Measurements from ENCODE around the gene KIF23.

The KIF23 gene

DNA sequence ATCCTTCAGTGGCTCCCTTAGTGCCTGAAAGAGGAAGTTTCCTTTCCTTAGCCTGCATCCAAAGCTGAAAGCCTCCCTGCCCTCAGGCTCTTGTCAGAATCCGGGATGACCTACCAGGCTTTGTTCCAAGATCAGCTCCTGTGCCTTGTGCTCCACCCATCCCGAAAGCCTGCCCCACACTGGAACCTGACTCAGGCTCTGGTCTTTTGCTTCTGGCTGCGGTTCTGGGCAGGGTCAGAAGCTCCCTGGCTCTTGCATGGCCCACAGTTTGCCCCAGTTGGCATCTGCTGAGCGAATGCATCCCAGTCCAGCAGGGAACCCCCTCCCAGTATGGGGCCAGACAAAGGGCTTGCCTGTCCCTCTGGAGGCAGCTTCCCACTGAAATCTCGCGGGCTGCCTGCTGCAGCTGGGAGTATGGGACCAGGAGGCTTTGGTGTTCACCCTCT is 25.9 kb upstream of the KIF23 start:
- no peak overlapping the region for H3K4me3 Mint-ChIP-seq
- H3K9me3 Mint-ChIP-seq = no peaks in the 10 kb centered on the region
- H3K4me1 Mint-ChIP-seq (ENCODE audit: low read depth) = no peaks in the 10 kb centered on the region
- DNase-seq (ENCODE audit: low spot score) = no peak
- no peaks in the 10 kb centered on the region for H3K36me3 Mint-ChIP-seq (ENCODE audit: low read depth)
- no peaks in the 10 kb centered on the region for H3K27me3 Mint-ChIP-seq (ENCODE audit: low read depth)
- no peak overlapping the region for H3K27ac Mint-ChIP-seq

DNA sequence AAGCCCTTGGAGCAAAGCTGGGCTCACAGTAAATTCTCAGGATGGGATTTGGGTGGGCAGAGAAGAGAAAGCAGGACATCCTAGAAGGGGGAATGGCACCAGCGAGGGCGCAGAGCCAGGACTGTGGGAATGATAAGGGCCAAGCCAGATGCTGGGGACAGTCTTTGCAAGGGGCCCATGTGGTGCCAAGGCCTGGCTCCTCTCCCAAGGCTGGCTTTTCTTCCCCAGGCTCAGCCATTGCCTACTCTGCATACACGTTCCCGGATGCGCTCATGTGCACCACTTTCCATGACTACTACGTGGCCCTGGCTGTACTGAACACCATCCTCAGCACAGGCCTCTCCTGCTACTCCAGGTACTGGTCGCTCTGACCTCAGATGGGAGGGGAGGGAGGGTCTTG is 24.7 kb upstream of the KIF23 start:
- H3K36me3 Mint-ChIP-seq (ENCODE audit: low read depth) = no peaks in the 10 kb centered on the region
- no peak overlapping the region for H3K27ac Mint-ChIP-seq
- peaks cover 2% of the 10 kb centered on the region for H3K4me1 Mint-ChIP-seq (ENCODE audit: low read depth)
- no peaks in the 10 kb centered on the region for H3K9me3 Mint-ChIP-seq
- no peak for DNase-seq (ENCODE audit: low spot score)
- no peaks in the 10 kb centered on the region for H3K27me3 Mint-ChIP-seq (ENCODE audit: low read depth)
- no peak overlapping the region for H3K4me3 Mint-ChIP-seq

DNA sequence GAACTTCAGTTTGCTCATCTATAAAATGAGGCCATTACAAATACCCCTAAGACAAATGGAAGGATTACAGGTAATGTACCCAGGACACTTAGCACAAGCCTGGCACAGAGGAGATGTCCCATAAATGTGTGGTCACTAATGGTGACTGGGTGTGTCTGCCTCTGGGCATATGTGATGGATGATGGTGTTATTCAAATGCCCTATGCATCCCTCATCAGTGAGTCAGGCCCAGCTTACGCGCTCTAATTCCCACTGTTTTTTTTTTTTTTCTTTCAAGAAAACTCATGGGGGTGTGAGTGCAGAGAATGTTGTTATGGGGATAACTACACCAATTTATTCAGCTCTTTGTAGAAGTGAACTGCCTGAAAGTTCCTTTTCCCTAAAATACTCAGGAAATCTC is 23.6 kb upstream of the KIF23 start:
- Mint-ChIP-seq H3K36me3 (ENCODE audit: low read depth) (no peaks in the 10 kb centered on the region), H3K27me3 (ENCODE audit: low read depth) (peaks cover under 1% of the 10 kb centered on the region), H3K9me3 (no peaks in the 10 kb centered on the region), H3K27ac (no peak overlapping the region), H3K4me1 (ENCODE audit: low read depth) (peaks cover 5% of the 10 kb centered on the region), H3K4me3 (no peak overlapping the region)
- DNase-seq (ENCODE audit: low spot score) = no peak

DNA sequence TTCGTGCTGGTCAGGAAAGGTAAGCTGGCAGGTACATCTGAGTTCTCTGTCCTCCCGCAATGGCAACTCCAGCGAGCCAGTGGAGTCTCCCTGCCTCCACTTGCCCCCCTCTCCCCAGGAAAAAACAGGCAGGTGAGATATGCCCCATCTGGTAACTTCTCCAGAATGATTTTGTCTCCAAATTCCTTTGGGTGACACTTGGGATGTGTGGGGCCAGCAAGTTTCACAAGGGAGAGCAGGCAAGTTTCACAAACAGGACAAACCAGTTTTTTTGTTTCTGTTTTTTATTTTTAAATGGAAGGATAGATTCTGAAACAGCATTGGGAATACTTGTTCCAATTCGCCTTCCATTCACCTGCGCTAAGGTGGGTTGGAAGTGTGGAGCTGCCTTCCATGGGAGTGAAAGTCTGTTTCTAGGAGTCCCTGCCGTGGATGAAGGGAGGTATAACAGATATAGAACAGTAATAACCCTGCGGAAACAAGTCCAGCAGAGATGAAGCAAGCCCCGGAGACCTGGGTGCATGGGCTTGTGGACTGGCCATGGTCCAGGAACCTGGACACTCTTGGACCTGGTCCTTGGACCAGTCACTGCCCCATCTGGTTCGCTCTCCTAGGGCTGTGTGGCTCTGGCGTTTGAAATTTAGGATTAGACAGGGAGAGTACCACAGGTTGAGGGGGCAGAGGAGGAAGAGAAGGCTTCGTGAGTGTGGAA is 22.9 kb upstream of the KIF23 start:
- no peak for DNase-seq (ENCODE audit: low spot score)
- Mint-ChIP-seq H3K4me3 (no peak overlapping the region), H3K9me3 (no peaks in the 10 kb centered on the region), H3K27me3 (ENCODE audit: low read depth) (peaks cover 3% of the 10 kb centered on the region), H3K27ac (no peak overlapping the region), H3K4me1 (ENCODE audit: low read depth) (peaks cover 5% of the 10 kb centered on the region), H3K36me3 (ENCODE audit: low read depth) (no peaks in the 10 kb centered on the region)

DNA sequence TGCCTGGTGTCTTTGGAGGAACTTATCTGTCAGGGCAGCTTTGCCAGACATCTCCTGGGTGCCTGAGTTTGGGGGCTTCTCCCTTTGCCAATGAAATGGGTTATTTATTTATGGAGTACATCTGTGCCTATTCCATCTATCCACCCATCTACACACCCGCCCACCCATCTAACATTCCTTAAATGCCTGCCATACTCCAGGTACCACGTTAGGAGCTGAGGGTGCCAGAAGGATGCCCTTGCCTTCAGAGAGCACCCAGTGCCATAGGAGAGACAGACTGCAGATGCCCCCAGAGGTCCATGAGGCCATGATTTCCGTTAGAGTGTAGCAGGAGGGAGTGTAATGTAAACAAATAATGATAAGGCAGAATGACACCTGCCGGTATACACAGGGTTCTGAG is 21.8 kb upstream of the KIF23 start:
- no peak overlapping the region for H3K27ac Mint-ChIP-seq
- peaks cover 5% of the 10 kb centered on the region for H3K4me1 Mint-ChIP-seq (ENCODE audit: low read depth)
- peaks cover 3% of the 10 kb centered on the region for H3K27me3 Mint-ChIP-seq (ENCODE audit: low read depth)
- no peaks in the 10 kb centered on the region for H3K9me3 Mint-ChIP-seq
- no peak for DNase-seq (ENCODE audit: low spot score)
- no peak overlapping the region for H3K4me3 Mint-ChIP-seq
- no peaks in the 10 kb centered on the region for H3K36me3 Mint-ChIP-seq (ENCODE audit: low read depth)

DNA sequence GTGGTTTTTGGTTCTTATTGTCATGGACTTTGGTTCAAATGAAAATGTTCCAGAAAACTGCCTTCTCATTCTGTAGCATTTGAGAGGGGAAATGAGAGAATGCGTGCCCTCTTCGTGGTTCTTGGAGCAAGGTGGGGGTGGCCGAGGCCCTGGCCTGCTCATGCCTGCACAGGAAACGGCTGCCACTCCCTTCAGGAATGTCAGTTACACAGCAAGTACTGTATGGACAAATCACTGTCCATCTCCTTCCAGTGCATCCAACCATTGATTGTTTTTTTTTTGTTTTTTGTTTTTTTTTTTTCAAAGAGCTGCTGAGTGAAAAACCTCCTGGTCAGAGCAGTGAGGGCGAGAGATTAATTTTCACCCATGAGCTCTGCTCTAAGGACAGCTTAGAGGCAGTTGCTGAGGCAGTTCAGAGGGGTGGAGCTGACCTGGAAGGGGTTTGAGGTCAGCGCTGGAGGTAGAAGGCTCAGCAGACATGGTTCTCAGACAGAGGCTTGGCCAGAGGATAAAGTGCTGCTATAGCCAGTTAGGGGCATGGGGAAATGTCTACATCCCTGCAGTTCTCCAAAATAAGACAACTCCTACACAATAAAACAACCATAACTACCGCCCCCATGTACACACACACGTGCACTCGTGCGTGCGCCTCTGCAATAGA is 20.2 kb upstream of the KIF23 start:
- H3K4me3 Mint-ChIP-seq = no peak overlapping the region
- H3K4me1 Mint-ChIP-seq (ENCODE audit: low read depth) = peaks cover 5% of the 10 kb centered on the region
- no peak overlapping the region for H3K27ac Mint-ChIP-seq
- peaks cover 3% of the 10 kb centered on the region for H3K27me3 Mint-ChIP-seq (ENCODE audit: low read depth)
- no peaks in the 10 kb centered on the region for H3K36me3 Mint-ChIP-seq (ENCODE audit: low read depth)
- no peaks in the 10 kb centered on the region for H3K9me3 Mint-ChIP-seq
- no peak for DNase-seq (ENCODE audit: low spot score)

DNA sequence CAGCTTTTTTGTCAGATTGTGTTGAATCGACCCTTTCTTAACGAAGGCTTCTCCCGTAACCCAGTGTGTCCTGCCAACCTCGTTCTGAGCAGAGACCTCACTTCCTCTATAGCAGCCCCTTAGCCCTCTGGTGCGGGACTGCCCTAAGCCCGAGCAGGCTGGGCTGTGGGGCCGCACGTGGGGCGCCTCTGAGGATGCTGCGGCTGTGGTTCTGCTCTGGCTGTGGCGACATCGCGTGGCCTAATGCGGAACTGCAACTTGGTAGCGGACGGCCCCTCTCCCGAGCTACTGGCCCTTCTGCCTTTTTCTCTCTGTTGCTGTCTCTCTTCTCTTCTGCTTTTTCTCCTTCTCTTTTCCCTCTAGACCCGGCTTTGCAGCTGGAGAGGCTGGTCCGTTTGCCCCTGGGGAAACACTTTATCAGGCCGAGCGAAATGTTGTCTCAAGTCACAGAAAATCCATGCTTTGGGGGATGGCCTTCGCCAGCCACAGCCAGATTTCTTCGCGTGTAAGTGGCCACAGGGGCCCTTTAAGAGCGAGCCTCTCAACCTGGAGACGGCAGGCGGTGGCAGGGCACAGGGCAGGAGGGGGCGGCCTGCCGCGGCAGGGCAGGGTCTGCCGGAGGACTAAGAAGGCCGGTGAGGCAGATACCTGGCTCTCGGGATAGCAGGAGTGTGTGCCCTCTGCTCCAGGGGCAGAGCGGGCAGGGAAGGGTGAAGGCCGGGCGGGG is 19.4 kb upstream of the KIF23 start:
- Mint-ChIP-seq H3K27ac (no peak overlapping the region), H3K9me3 (no peaks in the 10 kb centered on the region), H3K4me1 (ENCODE audit: low read depth) (peaks cover 5% of the 10 kb centered on the region), H3K27me3 (ENCODE audit: low read depth) (peaks cover 3% of the 10 kb centered on the region), H3K4me3 (no peak overlapping the region), H3K36me3 (ENCODE audit: low read depth) (no peaks in the 10 kb centered on the region)
- DNase-seq (ENCODE audit: low spot score) = peak; percentile 67

DNA sequence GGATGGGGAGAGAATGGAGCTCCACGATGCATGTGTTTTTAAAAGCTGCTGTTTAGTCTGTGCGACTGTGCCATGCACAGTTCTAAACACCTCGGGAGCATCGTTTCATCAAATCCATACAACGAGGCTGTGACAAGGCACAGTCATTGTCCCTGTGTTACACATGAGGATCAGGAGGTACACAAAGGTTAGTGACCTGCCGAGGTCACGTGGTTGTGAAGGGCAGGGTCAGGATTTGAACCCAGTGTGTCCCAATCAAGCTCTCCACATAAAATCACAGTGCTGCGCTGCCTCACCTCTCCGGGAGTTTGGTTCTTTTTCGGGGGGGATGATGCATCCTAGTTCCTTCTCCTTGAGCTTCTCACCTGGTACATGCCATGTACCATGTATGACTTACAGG is 18.7 kb upstream of the KIF23 start:
- H3K9me3 Mint-ChIP-seq = no peaks in the 10 kb centered on the region
- H3K4me3 Mint-ChIP-seq = no peak overlapping the region
- no peak overlapping the region for H3K27ac Mint-ChIP-seq
- DNase-seq (ENCODE audit: low spot score) = no peak
- H3K4me1 Mint-ChIP-seq (ENCODE audit: low read depth) = peaks cover 5% of the 10 kb centered on the region
- H3K27me3 Mint-ChIP-seq (ENCODE audit: low read depth) = peaks cover 3% of the 10 kb centered on the region
- H3K36me3 Mint-ChIP-seq (ENCODE audit: low read depth) = no peaks in the 10 kb centered on the region

DNA sequence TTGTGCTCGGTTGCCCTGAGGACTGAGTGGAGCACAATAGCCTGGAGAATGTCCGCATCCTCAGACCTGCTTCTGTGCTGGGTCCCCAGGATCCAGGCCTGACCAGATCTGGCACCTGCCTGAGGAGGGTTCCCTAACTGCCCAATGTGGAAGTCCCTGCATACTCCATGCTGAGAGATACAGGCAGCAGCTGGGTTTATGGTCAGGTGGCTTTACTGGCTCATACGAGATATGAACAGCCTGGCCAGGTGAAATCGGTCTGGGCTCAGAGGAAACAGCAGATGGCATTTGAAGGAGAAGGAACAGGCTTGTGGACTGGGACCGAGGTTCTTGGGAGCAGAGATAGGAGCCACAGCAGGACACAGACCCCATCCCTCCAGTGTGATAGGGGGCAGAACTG is 18.2 kb upstream of the KIF23 start:
- DNase-seq (ENCODE audit: low spot score) = no peak
- Mint-ChIP-seq H3K9me3 (no peaks in the 10 kb centered on the region), H3K4me3 (no peak overlapping the region), H3K27ac (no peak overlapping the region), H3K36me3 (ENCODE audit: low read depth) (no peaks in the 10 kb centered on the region), H3K27me3 (ENCODE audit: low read depth) (peaks cover 3% of the 10 kb centered on the region), H3K4me1 (ENCODE audit: low read depth) (peaks cover 5% of the 10 kb centered on the region)

DNA sequence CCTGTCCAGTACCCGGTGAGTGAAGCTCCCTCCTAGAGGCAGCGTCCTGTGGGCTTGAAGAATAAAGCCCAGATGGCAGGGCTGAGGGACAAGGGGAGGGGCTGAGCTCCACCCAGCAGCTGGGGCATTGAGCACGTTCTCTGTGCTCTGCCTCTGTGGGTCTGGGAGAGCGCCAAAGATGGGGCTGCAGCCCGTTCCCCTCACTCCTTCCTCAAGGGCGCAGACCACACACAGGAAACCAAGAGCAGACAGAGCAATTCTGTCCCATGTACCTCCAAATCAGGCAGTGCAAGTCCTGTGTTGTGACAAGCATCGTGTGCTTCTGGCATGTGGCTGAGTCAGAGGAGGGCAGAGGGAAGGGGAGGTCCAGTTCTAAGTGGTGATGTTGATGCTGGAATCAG is 15.7 kb upstream of the KIF23 start:
- peaks cover 6% of the 10 kb centered on the region for H3K27me3 Mint-ChIP-seq (ENCODE audit: low read depth)

DNA sequence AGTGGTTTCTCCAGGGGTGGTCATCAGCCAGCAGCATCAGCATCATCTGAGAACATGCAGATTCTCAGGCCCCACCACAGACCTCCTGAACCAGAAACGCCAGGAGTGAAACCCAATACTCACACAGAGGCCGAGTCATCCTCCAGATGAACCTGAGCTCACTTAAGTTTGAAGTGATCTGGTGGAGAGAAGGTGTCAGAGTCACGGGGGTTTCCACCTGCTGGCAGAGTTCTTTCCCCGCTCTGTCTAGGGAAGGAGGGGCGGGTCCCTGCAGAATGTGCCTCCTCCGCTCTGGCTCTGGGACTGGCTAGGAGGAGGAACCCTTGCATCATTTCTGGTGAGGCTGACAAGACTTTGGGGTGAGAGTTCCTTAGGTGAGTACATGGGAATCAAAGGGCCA is 13.3 kb upstream of the KIF23 start:
- Mint-ChIP-seq H3K27ac (no peak overlapping the region), H3K4me3 (no peak overlapping the region), H3K9me3 (no peaks in the 10 kb centered on the region), H3K36me3 (ENCODE audit: low read depth) (no peaks in the 10 kb centered on the region), H3K27me3 (ENCODE audit: low read depth) (peaks cover 18% of the 10 kb centered on the region), H3K4me1 (ENCODE audit: low read depth) (no peaks in the 10 kb centered on the region)
- DNase-seq (ENCODE audit: low spot score) = no peak

More for the DNA sequence above, 15.7 kb upstream of the KIF23 start:
- Mint-ChIP-seq H3K9me3 (no peaks in the 10 kb centered on the region), H3K4me1 (ENCODE audit: low read depth) (peaks cover 5% of the 10 kb centered on the region), H3K36me3 (ENCODE audit: low read depth) (no peaks in the 10 kb centered on the region), H3K4me3 (no peak overlapping the region), H3K27ac (no peak overlapping the region)
- DNase-seq (ENCODE audit: low spot score) = no peak

DNA sequence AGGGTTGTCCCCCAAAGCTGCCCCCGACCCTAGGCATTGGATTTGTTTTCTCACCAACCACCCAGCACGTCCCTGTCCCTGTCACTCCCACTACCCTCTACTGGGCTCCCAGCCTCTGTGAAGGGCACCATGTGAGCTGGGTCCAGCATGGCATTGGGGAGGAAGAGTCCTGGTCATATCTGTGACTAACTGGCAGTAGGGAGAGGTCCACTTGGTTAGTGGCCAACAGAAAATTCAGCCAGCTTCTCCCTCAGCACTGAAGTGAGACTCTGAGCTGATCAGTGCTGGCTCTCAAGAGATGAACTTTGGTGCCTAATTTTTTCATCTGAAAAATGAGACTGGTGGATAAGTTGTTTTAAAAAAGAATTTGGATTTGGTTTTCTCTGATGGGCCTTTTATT is 11.3 kb upstream of the KIF23 start:
- Mint-ChIP-seq H3K27ac (no peak overlapping the region), H3K27me3 (ENCODE audit: low read depth) (peaks cover 20% of the 10 kb centered on the region), H3K9me3 (no peaks in the 10 kb centered on the region), H3K4me1 (ENCODE audit: low read depth) (peaks cover 1% of the 10 kb centered on the region), H3K36me3 (ENCODE audit: low read depth) (no peaks in the 10 kb centered on the region), H3K4me3 (no peak overlapping the region)
- DNase-seq (ENCODE audit: low spot score) = no peak

DNA sequence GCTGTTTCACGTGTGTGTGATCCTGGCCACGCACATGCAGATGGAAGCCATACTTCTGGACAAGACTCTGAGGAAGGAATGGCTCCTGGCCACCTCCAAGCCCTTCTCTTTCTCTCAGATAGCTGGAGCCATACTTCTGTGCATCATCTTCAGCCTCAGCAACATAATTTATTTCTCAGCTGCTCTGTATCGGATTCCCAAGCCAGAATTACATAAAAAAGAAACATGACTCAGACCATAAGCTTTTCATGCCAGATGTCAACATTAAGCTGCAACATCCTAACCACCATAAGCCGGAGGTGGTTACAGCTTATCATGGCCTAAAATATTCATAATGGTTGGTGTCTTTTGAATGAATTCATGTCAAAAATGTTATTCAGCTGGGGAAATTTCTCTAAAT is 10.6 kb upstream of the KIF23 start:
- H3K9me3 Mint-ChIP-seq = no peaks in the 10 kb centered on the region
- H3K27me3 Mint-ChIP-seq (ENCODE audit: low read depth) = peaks cover 20% of the 10 kb centered on the region
- DNase-seq (ENCODE audit: low spot score) = no peak
- no peaks in the 10 kb centered on the region for H3K36me3 Mint-ChIP-seq (ENCODE audit: low read depth)
- H3K4me3 Mint-ChIP-seq = no peak overlapping the region
- H3K27ac Mint-ChIP-seq = no peak overlapping the region
- peaks cover 1% of the 10 kb centered on the region for H3K4me1 Mint-ChIP-seq (ENCODE audit: low read depth)

DNA sequence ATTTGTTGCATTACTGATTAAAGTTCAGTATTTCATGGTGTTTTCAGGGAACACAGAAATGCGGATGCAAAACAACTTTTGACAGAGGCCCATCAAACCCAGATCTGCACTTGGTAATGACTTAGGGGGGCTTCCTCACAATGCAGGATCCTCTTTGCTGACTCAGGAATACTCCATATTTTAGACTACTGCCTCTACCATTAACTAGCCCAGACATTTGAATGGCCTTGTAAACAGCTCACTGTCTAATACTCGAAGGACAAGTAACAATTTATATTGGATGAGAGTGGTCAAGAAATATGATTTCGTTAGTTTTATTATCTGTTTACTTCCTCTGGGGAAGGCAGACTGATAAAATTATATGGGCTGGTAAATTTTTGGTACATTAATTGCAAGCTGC is 9.0 kb upstream of the KIF23 start:
- H3K27me3 Mint-ChIP-seq (ENCODE audit: low read depth) = peaks cover 24% of the 10 kb centered on the region
- H3K4me3 Mint-ChIP-seq = no peak overlapping the region
- no peak overlapping the region for H3K27ac Mint-ChIP-seq
- DNase-seq (ENCODE audit: low spot score) = no peak
- no peaks in the 10 kb centered on the region for H3K36me3 Mint-ChIP-seq (ENCODE audit: low read depth)
- peaks cover 1% of the 10 kb centered on the region for H3K4me1 Mint-ChIP-seq (ENCODE audit: low read depth)
- H3K9me3 Mint-ChIP-seq = no peaks in the 10 kb centered on the region
